Measurements from ENCODE around the gene SPRR1B. TPM values are rescaled to one million over a fixed set of nuclear protein-coding genes. Genes with fewer than 3 reads are reported as not detected.
"Not testable (repeated sequence)": the region's sequence is repeated elsewhere in the genome, so short reads cannot be mapped to it uniquely, and the experiment has no call there.

SPRR1B gene
- polyA plus RNA-seq, 10 donors, result 0.24 to 7.1 TPM; not detected in 8

DNA sequence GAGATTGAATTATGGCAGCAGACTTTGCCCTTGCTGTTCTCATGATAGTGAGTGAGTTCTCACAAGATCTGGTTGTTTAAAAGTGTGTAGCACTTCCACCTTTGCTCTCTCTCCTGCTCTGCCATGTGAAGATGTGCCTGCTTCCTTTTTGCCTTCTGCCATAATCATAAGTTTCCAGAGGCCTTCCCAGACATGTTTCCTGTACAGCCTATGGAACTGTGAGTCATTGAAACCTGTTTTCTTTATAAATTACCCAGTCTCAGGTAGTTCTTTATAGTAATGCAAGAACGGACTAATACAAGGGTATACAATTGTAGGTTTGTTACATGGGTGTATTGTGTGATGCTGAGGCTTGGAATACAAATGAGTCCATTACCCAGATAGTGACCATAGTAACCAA lies 4.2 kb downstream of the SPRR1B start:
- no peak for DNase-seq

DNA sequence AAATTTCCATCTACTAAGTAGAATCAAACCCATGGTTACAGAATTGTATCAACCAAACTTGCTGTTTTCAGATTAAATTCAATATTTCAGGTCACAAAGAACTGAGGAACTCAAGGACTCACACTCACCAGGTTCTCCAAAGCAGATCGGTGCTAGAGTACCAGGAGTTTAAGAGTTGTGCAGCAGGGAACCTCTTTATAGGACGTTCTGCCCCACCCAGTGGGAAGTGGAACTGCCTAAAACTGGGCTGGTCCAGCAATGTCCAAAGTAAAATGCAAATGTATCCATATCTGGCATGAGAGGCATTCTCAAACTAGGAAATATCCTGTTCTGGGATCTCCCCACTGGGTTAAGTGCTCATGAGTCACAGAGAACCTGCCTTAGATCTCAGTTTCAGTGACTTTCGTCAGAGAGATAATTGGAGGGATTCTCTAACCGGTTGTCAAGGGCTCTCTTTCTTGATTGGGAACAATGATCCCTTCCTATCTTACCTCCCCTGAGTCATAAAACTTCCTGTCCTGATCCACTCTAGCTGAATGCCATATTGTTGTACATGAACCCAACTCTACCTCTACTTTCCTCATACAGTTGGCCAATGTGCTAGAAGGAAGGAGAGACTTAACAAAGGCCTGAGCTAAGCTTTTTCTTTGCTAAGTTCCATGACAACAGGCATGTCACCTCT lies 10.1 kb downstream of the SPRR1B start, which contains the start of gene SPRR2D:
SPRR2D (minus strand) TSS at position 171 of the 682 bp plus-strand sequence. CDS start 774 bp downstream, outside the sequence.
- DNase-seq, result no peak

DNA sequence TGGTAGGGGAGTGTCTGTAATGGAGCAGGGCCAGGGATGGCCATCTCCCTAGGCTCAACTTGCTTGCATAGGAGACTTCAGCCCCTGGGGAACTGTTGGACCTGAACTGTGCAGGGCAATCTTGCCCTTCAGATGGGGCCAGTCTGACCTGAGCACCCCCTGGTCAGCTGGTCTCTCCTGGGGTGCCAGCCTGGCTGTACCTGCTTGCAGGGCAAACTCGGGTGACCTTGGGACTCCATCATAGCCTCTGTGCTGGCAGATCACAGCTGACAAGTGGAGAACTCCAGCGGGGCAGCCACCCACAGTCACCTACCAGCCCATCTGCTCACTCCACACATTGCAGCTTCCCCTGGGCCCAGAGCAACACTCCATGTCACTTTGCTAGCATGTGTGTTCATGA lies 18.2 kb downstream of the SPRR1B start:
- DNase-seq, result no peak

DNA sequence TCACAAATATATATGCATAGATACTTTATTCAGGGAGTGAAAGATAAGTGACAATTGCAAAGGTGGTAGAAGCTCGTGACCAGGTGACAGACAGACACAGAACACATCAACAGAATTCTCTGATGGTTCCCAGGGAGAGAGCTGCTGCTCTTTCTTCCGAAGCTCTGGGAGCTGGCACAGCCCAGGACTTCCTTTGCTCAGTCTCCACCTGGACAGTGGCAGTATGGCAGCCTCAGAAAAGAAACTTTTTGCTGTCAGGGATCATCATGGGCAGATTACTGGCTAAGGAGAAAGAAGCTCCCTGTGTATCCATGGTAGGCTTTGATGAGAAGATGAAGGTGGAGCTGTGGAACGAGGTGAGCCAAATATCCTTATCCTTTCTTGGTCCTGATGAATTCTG lies 25.1 kb downstream of the SPRR1B start:
- DNase-seq, result not testable (repeated sequence)

DNA sequence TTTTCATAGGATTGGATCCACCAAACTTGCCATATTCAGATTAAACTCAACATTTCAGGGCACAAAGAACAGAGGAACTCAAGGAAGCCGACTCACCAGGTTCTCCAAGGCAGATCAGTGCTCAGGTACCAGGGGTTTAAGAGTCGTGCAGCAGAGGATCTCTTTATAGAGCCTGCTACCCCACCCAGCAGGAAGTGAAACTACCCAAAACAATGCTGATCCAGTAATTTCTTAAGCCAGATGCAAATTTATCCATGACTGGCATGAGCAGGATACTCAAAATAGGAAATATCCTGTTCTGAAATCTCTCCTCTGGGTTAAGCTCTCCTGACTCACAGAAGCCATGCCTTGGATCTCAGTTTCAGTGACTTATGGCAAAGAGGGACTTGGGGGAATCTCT lies 26.4 kb downstream of the SPRR1B start, which contains the start of gene SPRR2A:
SPRR2A (minus strand) TSS at position 138 of the 400 bp plus-strand sequence. CDS start 777 bp downstream, outside the sequence.
- DNase-seq, result no peak

DNA sequence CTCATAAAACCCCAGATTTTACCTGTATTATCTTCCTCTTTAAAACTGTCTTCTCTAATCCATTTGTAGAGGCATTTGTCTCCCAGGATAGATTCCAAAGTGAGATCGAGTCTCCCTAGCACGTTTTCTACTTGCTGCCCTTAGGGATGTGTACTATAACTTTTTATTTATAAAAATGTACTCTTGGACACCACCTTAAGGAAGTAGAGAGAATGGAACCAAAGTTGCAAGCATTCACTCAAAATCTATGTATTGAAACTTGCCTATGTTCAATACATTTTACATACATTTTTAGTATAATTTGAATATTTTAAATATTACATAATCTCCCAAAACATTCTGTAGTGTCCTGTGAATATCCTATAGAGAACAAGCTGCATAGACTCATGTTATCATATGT lies 27.2 kb downstream of the SPRR1B start:
- no peak for DNase-seq

DNA sequence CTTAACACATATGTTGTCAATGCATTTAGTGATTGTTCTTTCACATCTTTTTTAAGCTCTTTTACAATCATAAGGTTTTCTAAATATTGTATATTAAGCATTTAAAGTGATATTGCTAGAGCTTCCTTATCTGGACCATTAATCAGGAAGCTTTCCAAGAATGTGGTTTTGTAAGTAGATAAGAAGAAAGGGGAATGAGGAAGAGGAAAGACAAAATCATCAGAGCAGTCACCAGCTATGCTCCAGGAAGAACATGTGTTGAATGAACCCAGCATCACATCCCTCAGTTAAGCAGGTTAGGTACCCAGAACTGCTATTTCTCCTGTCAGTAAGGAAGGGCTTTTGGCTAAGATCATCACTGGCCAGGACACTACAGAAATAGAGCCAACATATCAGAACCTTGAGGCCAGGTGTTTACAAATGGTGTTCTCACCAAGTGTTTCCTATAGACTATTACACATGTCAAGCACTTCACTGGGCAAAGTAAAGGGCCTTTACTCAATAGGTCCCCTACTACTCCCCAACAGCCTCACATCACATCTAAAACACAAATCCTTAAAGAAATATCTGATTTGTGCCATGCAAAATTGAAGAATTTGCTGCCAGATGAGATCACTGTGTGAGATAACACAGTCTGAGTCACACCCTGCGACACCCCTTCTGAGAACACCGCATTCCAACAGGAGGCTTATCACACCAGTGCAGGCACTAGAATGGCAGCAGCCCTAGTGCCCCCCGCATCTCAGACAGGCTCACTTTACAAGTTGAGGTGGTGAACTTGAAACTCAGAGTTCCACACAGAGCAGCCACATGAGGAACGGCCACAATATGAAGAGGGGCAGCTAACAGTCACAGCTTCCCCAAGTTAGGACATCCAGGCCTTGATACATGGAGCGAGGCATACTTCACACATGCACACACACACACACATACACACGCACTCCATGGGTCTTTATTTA lies 28.1 kb downstream of the SPRR1B start:
- no peak for DNase-seq

DNA sequence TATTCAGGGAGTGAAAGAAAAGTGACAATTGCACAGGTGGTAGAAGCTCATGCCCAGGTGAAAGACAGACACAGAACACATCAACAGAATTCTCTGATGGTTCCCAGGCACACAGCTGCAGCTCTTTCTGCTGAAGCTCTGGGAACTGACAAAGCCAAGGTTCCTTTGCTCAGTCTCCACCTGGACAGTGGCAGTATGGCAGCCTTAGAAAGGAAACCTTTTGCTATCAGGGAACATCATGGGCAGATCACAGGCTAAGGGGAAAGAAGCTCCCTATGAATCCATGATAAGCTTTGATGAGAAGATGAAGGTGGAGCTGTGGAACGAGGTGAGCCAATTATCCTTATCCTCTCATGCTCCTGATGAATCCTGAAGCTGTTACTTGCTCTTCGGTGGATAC lies 39.2 kb downstream of the SPRR1B start:
- DNase-seq, result no peak

DNA sequence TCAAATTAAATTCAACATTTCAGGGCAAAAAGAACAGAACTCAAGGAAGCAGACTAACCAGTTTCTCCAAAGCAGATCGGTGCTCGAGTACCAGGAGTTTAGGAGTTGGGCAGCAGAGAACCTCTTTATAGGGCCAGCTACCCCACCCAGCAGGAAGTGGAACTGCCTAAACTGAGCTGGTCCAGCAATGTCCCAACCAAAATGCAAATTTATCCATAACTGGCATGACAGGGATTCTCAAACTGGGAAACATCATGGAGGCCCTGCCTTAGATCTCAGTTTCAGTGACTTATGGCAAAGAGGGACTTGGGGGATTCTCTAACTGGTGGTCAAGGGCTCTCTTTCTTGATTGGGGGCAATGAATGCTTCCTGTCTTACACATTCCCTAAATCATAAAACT lies 40.5 kb downstream of the SPRR1B start, which contains the start of gene SPRR2B:
SPRR2B (minus strand) TSS at position 101 of the 400 bp plus-strand sequence. CDS start 772 bp downstream, outside the sequence.
- DNase-seq, result no peak

DNA sequence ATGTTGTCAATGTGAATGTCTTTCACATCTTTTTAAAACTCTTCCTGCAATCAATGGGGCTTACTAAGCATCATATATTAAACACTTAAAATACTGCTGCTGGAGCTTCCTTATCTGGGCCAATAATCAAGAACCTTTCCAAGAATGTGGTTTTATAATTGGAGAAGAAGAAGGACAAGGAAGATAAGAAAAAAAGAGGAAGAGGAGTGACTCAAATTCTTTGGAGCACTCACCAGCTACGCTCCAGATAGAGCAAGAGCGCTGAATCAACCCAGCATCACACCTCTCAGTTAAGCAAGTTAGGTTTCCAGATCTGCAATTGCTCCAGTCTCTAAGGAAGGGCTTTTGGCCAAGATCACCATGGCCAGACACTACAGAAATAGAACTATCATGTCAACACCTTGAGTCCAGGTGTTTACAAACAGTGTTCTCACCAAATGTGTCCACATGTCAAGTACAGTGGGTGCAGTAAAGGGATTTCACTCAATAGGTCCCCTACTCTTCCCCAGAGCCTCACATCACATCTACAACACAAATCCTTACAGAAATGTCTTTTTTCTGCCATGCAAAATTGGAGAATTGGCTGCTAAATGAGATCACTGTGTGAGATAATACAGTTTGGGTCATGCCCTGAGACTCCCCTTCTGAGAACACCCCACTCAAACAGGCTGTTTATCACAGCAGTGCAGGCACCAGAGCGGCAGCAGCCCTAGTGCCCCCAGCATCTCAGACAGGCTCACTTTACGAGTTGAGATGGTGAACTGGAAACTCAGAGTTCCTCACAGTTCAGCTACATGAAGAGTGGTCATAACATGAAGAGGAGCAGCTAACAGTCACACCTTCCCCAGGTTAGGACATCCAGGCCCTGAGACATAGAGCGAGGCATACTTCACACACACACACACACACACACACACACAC lies 42.1 kb downstream of the SPRR1B start:
- no peak for DNase-seq

DNA sequence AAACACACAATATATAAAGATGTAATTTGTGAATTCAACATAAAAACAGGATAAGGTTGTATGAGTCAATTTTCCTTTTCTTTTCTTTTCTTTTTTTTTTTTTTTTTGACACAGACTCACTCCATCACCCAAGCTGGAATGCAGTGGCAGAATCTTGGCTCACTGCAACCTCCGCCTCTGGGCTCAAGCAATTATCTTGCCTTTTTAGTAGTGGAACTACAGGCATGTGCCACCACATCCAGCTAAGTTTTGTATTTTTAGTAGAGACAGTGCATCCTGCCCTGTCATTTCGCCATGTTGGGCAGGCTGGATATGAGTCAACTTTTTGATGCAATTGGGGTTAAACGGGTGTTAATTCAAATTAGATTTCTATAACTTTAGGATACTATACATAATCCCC lies 50.7 kb downstream of the SPRR1B start:
- no peak for DNase-seq

Other genes starting within 250 kb of the SPRR1B start
- not detected for gene LCE1E, start 244.9 kb upstream of the SPRR1B start, polyA plus RNA-seq (ENCODE audit: insufficient read length in 10 of 10)
- not detected for gene LCE1D, start 234.5 kb upstream of the SPRR1B start, polyA plus RNA-seq (ENCODE audit: insufficient read length in 10 of 10)
- not detected for gene LCE1C, start 224.6 kb upstream of the SPRR1B start, polyA plus RNA-seq (ENCODE audit: insufficient read length in 10 of 10)
- gene LCE1B, start 219.2 kb upstream of the SPRR1B start, polyA plus RNA-seq (ENCODE audit: insufficient read length in 10 of 10), result not detected
- not detected for gene LCE1A, start 203.7 kb upstream of the SPRR1B start, polyA plus RNA-seq (ENCODE audit: insufficient read length in 10 of 10)
- gene LCE6A, start 188.3 kb upstream of the SPRR1B start, polyA plus RNA-seq (ENCODE audit: insufficient read length in 10 of 10), result not detected
- gene LCE7A, start 171.2 kb upstream of the SPRR1B start, polyA plus RNA-seq (ENCODE audit: insufficient read length in 10 of 10), result not detected
- not detected for gene SMCP, start 152.9 kb upstream of the SPRR1B start, polyA plus RNA-seq (ENCODE audit: insufficient read length in 10 of 10)
- gene IVL, start 122.7 kb upstream of the SPRR1B start, polyA plus RNA-seq (ENCODE audit: insufficient read length in 10 of 10), result 1 to 10 TPM in 2 of 10 donors, under 1 TPM in 2, not detected in 6; 0.05 to 6.0 (median 1.3) TPM
- gene SPRR5, start 84.0 kb upstream of the SPRR1B start, polyA plus RNA-seq (ENCODE audit: insufficient read length in 10 of 10), result not detected
- not detected for gene SPRR4, start 60.6 kb upstream of the SPRR1B start, polyA plus RNA-seq (ENCODE audit: insufficient read length in 10 of 10)
- gene SPRR1A, start 47.1 kb upstream of the SPRR1B start, polyA plus RNA-seq (ENCODE audit: insufficient read length in 10 of 10), result 1 to 10 TPM in 1 of 10 donors, not detected in 9; 4.3 TPM
- gene SPRR3, start 29.5 kb upstream of the SPRR1B start, polyA plus RNA-seq (ENCODE audit: insufficient read length in 10 of 10), result 1 to 10 TPM in 1 of 10 donors, under 1 TPM in 3, not detected in 6; 0.24 to 8.0 (median 0.27) TPM
- not detected for gene SPRR2D, start 9.9 kb downstream of the SPRR1B start, polyA plus RNA-seq (ENCODE audit: insufficient read length in 10 of 10)
- gene SPRR2A, start 26.3 kb downstream of the SPRR1B start, polyA plus RNA-seq (ENCODE audit: insufficient read length in 10 of 10), result under 1 TPM in 1 of 10 donors, not detected in 9; 0.28 TPM
- gene SPRR2B, start 40.4 kb downstream of the SPRR1B start, polyA plus RNA-seq (ENCODE audit: insufficient read length in 10 of 10), result not detected
- not detected for gene SPRR2E, start 63.3 kb downstream of the SPRR1B start, polyA plus RNA-seq (ENCODE audit: insufficient read length in 10 of 10)
- gene SPRR2F, start 82.3 kb downstream of the SPRR1B start, polyA plus RNA-seq (ENCODE audit: insufficient read length in 10 of 10), result under 1 TPM in 2 of 10 donors, not detected in 8; 0.48 to 0.75 TPM
- under 1 TPM in 1 of 10 donors, not detected in 9; 0.48 TPM for gene SPRR2G, start 119.7 kb downstream of the SPRR1B start, polyA plus RNA-seq (ENCODE audit: insufficient read length in 10 of 10)
- gene LELP1, start 172.2 kb downstream of the SPRR1B start, polyA plus RNA-seq (ENCODE audit: insufficient read length in 10 of 10), result not detected
- not detected for gene PRR9, start 186.4 kb downstream of the SPRR1B start, polyA plus RNA-seq (ENCODE audit: insufficient read length in 10 of 10)
- gene LORICRIN, start 228.5 kb downstream of the SPRR1B start, polyA plus RNA-seq (ENCODE audit: insufficient read length in 10 of 10), result not detected

Measured in muscle of back (tissue), 11 donors.